Measurements from ENCODE around the gene TGFA. TPM values are rescaled to one million over a fixed set of nuclear protein-coding genes. Genes with fewer than 3 reads are reported as not detected.

TGFA gene
- total and polyA plus RNA-seq, 10 of the 15 experiments (the other 5 are each of a cell fraction or from before 2014, with no cell fraction given): 0.03 to 0.23 TPM; not detected in 8

DNA sequence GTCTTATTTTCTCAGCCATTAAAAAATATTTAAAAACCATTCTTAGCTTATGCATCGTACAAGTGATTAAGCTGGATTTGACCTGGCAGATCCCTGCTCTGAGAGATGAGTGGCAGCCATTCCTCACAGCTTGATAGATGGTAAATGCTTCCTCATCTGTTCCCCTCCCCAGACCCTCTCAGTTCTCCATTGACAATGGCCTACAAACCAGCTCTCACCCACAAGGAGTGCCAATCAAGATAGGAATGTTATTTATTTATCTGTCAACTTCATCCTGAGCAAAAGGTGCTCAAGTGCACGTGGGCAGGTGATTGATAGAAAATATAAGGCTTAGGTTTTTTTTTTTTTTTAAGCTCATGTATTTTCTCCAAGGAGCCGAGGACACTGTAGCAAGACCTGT is 153.1 kb downstream of the TGFA start:
- no peaks in the 10 kb centered on the region for H3K36me3 ChIP-seq (ENCODE audit: control insufficient read depth in 2 of 2, insufficient read depth in 2 of 2, low read length in 1 of 2)
- H3K4me2 ChIP-seq (ENCODE audit: control insufficient read depth, insufficient read depth): no peak overlapping the region
- no peak for TF ChIP-seq CREB1 (IDR thresholded peaks at IDR 0.05; ENCODE audit: low read depth)
- TF ChIP-seq MYC (IDR thresholded peaks at IDR 0.05; ENCODE audit: insufficient read depth, insufficient read length, insufficient replicate concordance, low read length, severe bottlenecking): no peak
- no peak for TF ChIP-seq HDAC2 (IDR thresholded peaks at IDR 0.05)
- TF ChIP-seq, protein P1, sequence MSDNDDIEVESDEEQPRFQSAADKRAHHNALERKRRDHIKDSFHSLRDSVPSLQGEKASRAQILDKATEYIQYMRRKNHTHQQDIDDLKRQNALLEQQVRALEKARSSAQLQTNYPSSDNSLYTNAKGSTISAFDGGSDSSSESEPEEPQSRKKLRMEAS (IDR thresholded peaks at IDR 0.05; ENCODE audit: low read depth, low read length): no peak
- TF ChIP-seq CBFB (IDR thresholded peaks at IDR 0.05; ENCODE audit: low read depth): no peak
- TF ChIP-seq NFIC (IDR thresholded peaks at IDR 0.05; ENCODE audit: low read depth, low read length): no peak
- no peak for TF ChIP-seq ZNF384 (IDR thresholded peaks at IDR 0.05; ENCODE audit: borderline replicate concordance, low read depth, low read length)
- TF ChIP-seq NFXL1 (IDR thresholded peaks at IDR 0.05; ENCODE audit: borderline replicate concordance): no peak
- no peak for TF ChIP-seq CEBPZ (IDR thresholded peaks at IDR 0.05; ENCODE audit: low read depth, low read length)
- TF ChIP-seq, protein P2, sequence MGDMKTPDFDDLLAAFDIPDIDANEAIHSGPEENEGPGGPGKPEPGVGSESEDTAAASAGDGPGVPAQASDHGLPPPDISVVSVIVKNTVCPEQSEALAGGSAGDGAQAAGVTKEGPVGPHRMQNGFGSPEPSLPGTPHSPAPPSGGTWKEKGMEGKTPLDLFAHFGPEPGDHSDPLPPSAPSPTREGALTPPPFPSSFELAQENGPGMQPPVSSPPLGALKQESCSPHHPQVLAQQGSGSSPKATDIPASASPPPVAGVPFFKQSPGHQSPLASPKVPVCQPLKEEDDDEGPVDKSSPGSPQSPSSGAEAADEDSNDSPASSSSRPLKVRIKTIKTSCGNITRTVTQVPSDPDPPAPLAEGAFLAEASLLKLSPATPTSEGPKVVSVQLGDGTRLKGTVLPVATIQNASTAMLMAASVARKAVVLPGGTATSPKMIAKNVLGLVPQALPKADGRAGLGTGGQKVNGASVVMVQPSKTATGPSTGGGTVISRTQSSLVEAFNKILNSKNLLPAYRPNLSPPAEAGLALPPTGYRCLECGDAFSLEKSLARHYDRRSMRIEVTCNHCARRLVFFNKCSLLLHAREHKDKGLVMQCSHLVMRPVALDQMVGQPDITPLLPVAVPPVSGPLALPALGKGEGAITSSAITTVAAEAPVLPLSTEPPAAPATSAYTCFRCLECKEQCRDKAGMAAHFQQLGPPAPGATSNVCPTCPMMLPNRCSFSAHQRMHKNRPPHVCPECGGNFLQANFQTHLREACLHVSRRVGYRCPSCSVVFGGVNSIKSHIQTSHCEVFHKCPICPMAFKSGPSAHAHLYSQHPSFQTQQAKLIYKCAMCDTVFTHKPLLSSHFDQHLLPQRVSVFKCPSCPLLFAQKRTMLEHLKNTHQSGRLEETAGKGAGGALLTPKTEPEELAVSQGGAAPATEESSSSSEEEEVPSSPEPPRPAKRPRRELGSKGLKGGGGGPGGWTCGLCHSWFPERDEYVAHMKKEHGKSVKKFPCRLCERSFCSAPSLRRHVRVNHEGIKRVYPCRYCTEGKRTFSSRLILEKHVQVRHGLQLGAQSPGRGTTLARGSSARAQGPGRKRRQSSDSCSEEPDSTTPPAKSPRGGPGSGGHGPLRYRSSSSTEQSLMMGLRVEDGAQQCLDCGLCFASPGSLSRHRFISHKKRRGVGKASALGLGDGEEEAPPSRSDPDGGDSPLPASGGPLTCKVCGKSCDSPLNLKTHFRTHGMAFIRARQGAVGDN (IDR thresholded peaks at IDR 0.05): no peak
- no peak for TF ChIP-seq YBX1 (IDR thresholded peaks at IDR 0.05)
- no peak for TF ChIP-seq PKNOX1 (IDR thresholded peaks at IDR 0.05)
- TF ChIP-seq SMAD1 (IDR thresholded peaks at IDR 0.05; ENCODE audit: low read depth, partially characterized antibody): no peak
- TF ChIP-seq YY1 (IDR thresholded peaks at IDR 0.05; ENCODE audit: low read depth, low read length): no peak
- no peak for TF ChIP-seq ESRRA (IDR thresholded peaks at IDR 0.05; ENCODE audit: low read length)
- TF ChIP-seq ZNF24 (IDR thresholded peaks at IDR 0.05): no peak
- no peak for DNase-seq (ENCODE audit: low read depth, low spot score)
- H3K9me3 ChIP-seq (replicated peaks; ENCODE audit: control insufficient read depth, insufficient read depth, low read length): no peaks in the 10 kb centered on the region
- 22% methylated on average over 3 of the region's 3 CpGs for WGBS (ENCODE audit: insufficient coverage, insufficient replicate concordance, low lambda C conversion rate, missing lambda C conversion rate)
- intact Hi-C loops (cut with micrococcal nuclease; ENCODE audit: unreplicated experiment) (no loop called here), in situ Hi-C loops (cut with MboI) (no loop called here)
- ChIA-PET SMC1A (ENCODE audit: uncharacterized antibody, unreplicated experiment) (no interaction called here), POLR2A (interaction anchor here (0.6 kb wide), 1 partner anchor 327 kb away, joined by 3 read pairs; no protein-coding TSS in a partner anchor), CTCF (interaction anchor here (0.6 kb wide), 1 partner anchor 136 kb away, joined by 4 read pairs; no protein-coding TSS in a partner anchor), RAD21 (ENCODE audit: unreplicated experiment) (no interaction called here)
- no peak for ATAC-seq
- H3K4me1 ChIP-seq (ENCODE audit: control insufficient read depth, insufficient read depth, low read length): no peaks in the 10 kb centered on the region
- H3K27ac ChIP-seq (ENCODE audit: control insufficient read depth, insufficient read depth): no peak overlapping the region
- H2AFZ ChIP-seq (ENCODE audit: control insufficient read depth, low read depth, low read length): no peak overlapping the region
- no peak overlapping the region for H3K9ac ChIP-seq (ENCODE audit: control insufficient read depth, insufficient read depth, low read length)
- FAIRE-seq: no peak
- H4K20me1 ChIP-seq (ENCODE audit: control insufficient read depth, insufficient read depth): no peaks in the 10 kb centered on the region
- peaks cover 0 to 2% of the 10 kb centered on the region in 2 experiments for H3K27me3 ChIP-seq (replicated peaks in 1 of 2; ENCODE audit: control insufficient read depth in 2 of 2, insufficient read depth in 2 of 2, low read length in 1 of 2)
- no TSS peak for BruUV-seq (replicated peaks)
- no peak overlapping the region for H3K4me3 ChIP-seq
- H3K79me2 ChIP-seq (ENCODE audit: control insufficient read depth, insufficient read depth, low read length): no peaks in the 10 kb centered on the region
